H1 (cell line): ENCODE results near the gene ST3GAL2. TPM values are rescaled to one million over a fixed set of nuclear protein-coding genes. Genes with fewer than 3 reads are reported as not detected.
A peak's percentile ranks its signal among the peaks of the same experiment; 100 is the strongest.

Experiments used
- CTCF ChIA-PET: fragments of 300-600 bp; sonication (Branson Sonifier 250); formaldehyde crosslinking; loops from one replicate; lab custom pipeline; 2021; ENCODE audit not compliant: partially characterized antibody; lab: Charles Lee
- POLR2A ChIA-PET: fragments of 300-600 bp; sonication (Branson Sonifier 250); formaldehyde crosslinking; loops from one replicate; lab custom pipeline; 2021; ENCODE audit warnings: inconsistent platforms; ENCODE audit not compliant: partially characterized antibody; lab: Charles Lee
- DNase-seq, 2 experiments: peaks; one replicate each; pipeline versions ENCODE4 v3.0.0 to v3.0.0-alpha.2; 2010 to 2022; ENCODE audit warnings: low spot score in 2 of 2, low read depth in 1 of 2, mixed read lengths in 1 of 2
- FAIRE-seq: peaks from 2 replicates; lab custom pipeline; 2011; peaks lifted over from hg19 to GRCh38; lab: Jason Lieb, UNC
- H2AFZ ChIP-seq: 2 replicates; pipeline ENCODE4 v1.8.1; 2012; ENCODE audit warnings: low read length, inconsistent platforms
- H2AK5ac ChIP-seq: 2 replicates; pipeline ENCODE4 v1.6.1; 2013; ENCODE audit warnings: low read depth, low read length
- H2BK120ac ChIP-seq: replicated peaks from 2 replicates; pipeline ENCODE3; 2013; ENCODE audit warnings: low read depth, low read length, inconsistent platforms
- H2BK12ac ChIP-seq: 2 replicates; pipeline ENCODE4 v1.6.1; 2013; ENCODE audit warnings: low read depth, low read length
- H2BK15ac ChIP-seq: 2 replicates; pipeline ENCODE4 v1.6.1; 2013; ENCODE audit warnings: low read length
- H2BK20ac ChIP-seq: 2 replicates; pipeline ENCODE4 v1.6.1; 2013; ENCODE audit warnings: low read length
- H2BK5ac ChIP-seq: 2 replicates; pipeline ENCODE4 v1.6.1; 2013; ENCODE audit warnings: low read depth, low read length
- H3K14ac ChIP-seq: 2 replicates; pipeline ENCODE4 v1.6.1; 2013; ENCODE audit warnings: inconsistent platforms; ENCODE audit not compliant: insufficient read length
- H3K18ac ChIP-seq: 2 replicates; pipeline ENCODE4 v1.6.1; 2013; ENCODE audit warnings: low read length; ENCODE audit errors: extremely low read depth
- H3K23ac ChIP-seq: 2 replicates; pipeline ENCODE4 v1.6.1; 2013; ENCODE audit warnings: inconsistent platforms; ENCODE audit not compliant: insufficient read length
- H3K23me2 ChIP-seq: 2 replicates; pipeline ENCODE4 v1.6.1; 2013; ENCODE audit warnings: low read depth, low read length
- H3K27ac ChIP-seq: 2 replicates; pipeline ENCODE4 v1.6.1; 2011; ENCODE audit warnings: low read depth, low read length, inconsistent platforms
- H3K27me3 ChIP-seq, 4 experiments: replicated peaks in 1 of 4; 1 replicate in 1 of 4; 2 replicates in 3 of 4; pipeline versions ENCODE4 v1.6.1 to v1.8.1; 2011 to 2013; ENCODE audit warnings: low read length in 3 of 4, mild to moderate bottlenecking in 3 of 4, inconsistent platforms in 2 of 4, mixed read lengths in 2 of 4, moderate library complexity in 1 of 4; ENCODE audit not compliant: control insufficient read depth in 3 of 4, insufficient read depth in 3 of 4; ENCODE audit errors: extremely low read depth in 1 of 4
- H3K36me3 ChIP-seq, 4 experiments: 2 replicates each; pipeline versions ENCODE4 v1.6.1 to v1.8.1; 2011 to 2013; ENCODE audit warnings: mild to moderate bottlenecking in 4 of 4, low read length in 3 of 4, moderate library complexity in 2 of 4, control low read depth in 1 of 4, inconsistent platforms in 1 of 4; ENCODE audit not compliant: insufficient read depth in 4 of 4, control insufficient read depth in 2 of 4
- H3K4ac ChIP-seq: replicated peaks from 2 replicates; pipeline ENCODE3; 2013; ENCODE audit warnings: low read length, low read depth, mixed read lengths, inconsistent platforms; ENCODE audit not compliant: insufficient read length
- H3K4me1 ChIP-seq, 4 experiments: replicated peaks in 1 of 4; 1 replicate in 1 of 4; 2 replicates in 3 of 4; pipeline versions ENCODE4 v1.6.1 to v1.8.1; 2011 to 2013; ENCODE audit warnings: low read length in 3 of 4, inconsistent platforms in 2 of 4, mixed read lengths in 1 of 4; ENCODE audit not compliant: insufficient read depth in 4 of 4, control insufficient read depth in 3 of 4
- H3K4me2 ChIP-seq, 2 experiments: 2 replicates each; pipeline versions ENCODE4 v1.6.1 to v1.8.1; 2011 to 2013; ENCODE audit warnings: low read depth in 2 of 2, low read length in 2 of 2, control low read depth in 1 of 2, inconsistent platforms in 1 of 2, mild to moderate bottlenecking in 1 of 2; ENCODE audit not compliant: insufficient read depth in 1 of 2
- H3K4me3 ChIP-seq, 4 experiments: fragments of 200-600, 300-600 bp in 1 of 4; sonication (generic), shearing (Covaris generic), sonication (Bioruptor Twin) in 1 of 4; 2 replicates each; pipeline versions ENCODE4 v1.5.1 to v1.8.1; 2011 to 2016; ENCODE audit warnings: low read length in 4 of 4, low read depth in 3 of 4, control low read depth in 2 of 4, inconsistent platforms in 2 of 4, mild to moderate bottlenecking in 2 of 4, mixed read lengths in 1 of 4, moderate library complexity in 1 of 4; ENCODE audit not compliant: insufficient read depth in 2 of 4; ENCODE audit errors: extremely low read depth in 1 of 4
- H3K56ac ChIP-seq: replicated peaks from 2 replicates; pipeline ENCODE3; 2013; ENCODE audit warnings: low read depth, mild to moderate bottlenecking, mixed read lengths, low read length, inconsistent platforms; ENCODE audit not compliant: insufficient read length
- H3K79me1 ChIP-seq: 2 replicates; pipeline ENCODE4 v1.6.1; 2013; ENCODE audit warnings: low read depth, low read length, control low read depth
- H3K79me2 ChIP-seq, 2 experiments: 2 replicates each; pipeline versions ENCODE4 v1.6.1 to v1.8.1; 2012 to 2013; ENCODE audit warnings: low read length in 2 of 2, mild to moderate bottlenecking in 2 of 2, inconsistent platforms in 1 of 2; ENCODE audit not compliant: insufficient read depth in 2 of 2, control insufficient read depth in 1 of 2
- H3K9ac ChIP-seq, 4 experiments: replicated peaks in 1 of 4; 1 replicate in 1 of 4; 2 replicates in 3 of 4; pipeline versions ENCODE4 v1.6.1 to v1.8.1; 2011 to 2013; ENCODE audit warnings: low read depth in 3 of 4, low read length in 3 of 4, control low read depth in 2 of 4, mild to moderate bottlenecking in 2 of 4, moderate library complexity in 2 of 4, inconsistent platforms in 1 of 4; ENCODE audit errors: extremely low read depth in 1 of 4
- H3K9me3 ChIP-seq, 2 experiments: 2 replicates each; pipeline versions ENCODE4 v1.6.1 to v1.8.1; 2012 to 2013; ENCODE audit warnings: mild to moderate bottlenecking in 2 of 2, moderate library complexity in 2 of 2, control low read depth in 1 of 2, inconsistent platforms in 1 of 2, low read depth in 1 of 2, low read length in 1 of 2, mixed read lengths in 1 of 2; ENCODE audit not compliant: insufficient read depth in 2 of 2
- H4K20me1 ChIP-seq, 2 experiments: replicated peaks in 1 of 2; 2 replicates each; pipeline versions ENCODE3 to v1.8.1; 2011 to 2013; ENCODE audit warnings: inconsistent platforms in 2 of 2, low read length in 2 of 2, mild to moderate bottlenecking in 1 of 2; ENCODE audit not compliant: insufficient read depth in 2 of 2, control insufficient read depth in 1 of 2
- H4K5ac ChIP-seq: 2 replicates; pipeline ENCODE4 v1.6.1; 2013; ENCODE audit warnings: low read length, low read depth, mixed read lengths, inconsistent platforms; ENCODE audit not compliant: insufficient read length
- H4K8ac ChIP-seq: 2 replicates; pipeline ENCODE4 v1.8.0; 2013; ENCODE audit warnings: mild to moderate bottlenecking, moderate library complexity, low read length, inconsistent platforms; ENCODE audit not compliant: insufficient read depth; ENCODE audit errors: extremely low read depth
- H4K91ac ChIP-seq: replicated peaks from 2 replicates; pipeline ENCODE3; 2013; ENCODE audit warnings: low read length, mixed read lengths, inconsistent platforms; ENCODE audit not compliant: insufficient read length
- BACH1 ChIP-seq: IDR thresholded peaks from 2 replicates; pipeline ENCODE4 v1.6.1; 2012; ENCODE audit warnings: low read length, improper control_type of control experiment
- BRCA1 ChIP-seq: IDR thresholded peaks from 2 replicates; pipeline ENCODE4 v1.6.1; 2012; ENCODE audit warnings: low read depth, low read length, improper control_type of control experiment
- CEBPB ChIP-seq: IDR thresholded peaks from 2 replicates; pipeline ENCODE4 v1.6.1; 2012; ENCODE audit warnings: low read depth, low read length
- E2F6 ChIP-seq: IDR thresholded peaks from 2 replicates; pipeline ENCODE4 v1.6.1; 2012; ENCODE audit warnings: inconsistent platforms
- EGR1 ChIP-seq: IDR thresholded peaks from 2 replicates; pipeline ENCODE4 v1.6.1; 2011; ENCODE audit warnings: low read depth, low read length, borderline replicate concordance
- GABPA ChIP-seq: IDR thresholded peaks from 2 replicates; pipeline ENCODE4 v1.6.1; 2011; ENCODE audit warnings: mild to moderate bottlenecking, low read length, moderate library complexity, borderline replicate concordance; ENCODE audit not compliant: insufficient read depth
- GTF2F1 ChIP-seq: IDR thresholded peaks from 2 replicates; pipeline ENCODE4 v1.6.1; 2012; ENCODE audit warnings: low read depth, low read length, improper control_type of control experiment, borderline replicate concordance
- JUN ChIP-seq: IDR thresholded peaks from 2 replicates; pipeline ENCODE4 v1.6.1; 2011; ENCODE audit warnings: low read depth, mild to moderate bottlenecking, improper control_type of control experiment, low read length
- MAX ChIP-seq: IDR thresholded peaks from 2 replicates; pipeline ENCODE4 v1.6.1; 2012; ENCODE audit warnings: inconsistent platforms
- SIX5 ChIP-seq: IDR thresholded peaks from 2 replicates; pipeline ENCODE4 v1.6.1; 2011; ENCODE audit warnings: mild to moderate bottlenecking, low read depth, low read length
- TAF1 ChIP-seq: IDR thresholded peaks from 2 replicates; pipeline ENCODE4 v1.6.1; 2011; ENCODE audit warnings: mild to moderate bottlenecking, low read depth, low read length
- TBP ChIP-seq: IDR thresholded peaks from 2 replicates; pipeline ENCODE4 v1.6.1; 2011; ENCODE audit warnings: low read depth, low read length, improper control_type of control experiment
- WGBS, 2 experiments: shearing (Covaris generic) in 1 of 2; methylation state at CpG; one replicate each; pipeline versions ENCODE4 v1.1.6 to v1.1.7; 2013 to 2015; ENCODE audit warnings: low lambda C conversion rate in 2 of 2, mixed read lengths in 2 of 2, inconsistent platforms in 1 of 2, low coverage in 1 of 2, missing lambda C conversion rate in 1 of 2; ENCODE audit not compliant: insufficient replicate concordance in 2 of 2, insufficient coverage in 1 of 2, insufficient read length in 1 of 2; ENCODE audit errors: extremely low coverage in 1 of 2, missing lambda C conversion rate in 1 of 2; 5-methylcytosine and 5-hydroxymethylcytosine counted together
- polyA plus RNA-seq, 7 experiments: library from polyadenylated mRNA; depleted of rRNA in 3 of 7; stranded (reverse) in 5 of 7; unstranded in 2 of 7; fragments of >200 nt in 5 of 7; fragments of 200-250 nt in 2 of 7; gene quantifications; 1 replicate in 5 of 7; 2 replicates in 1 of 7; 4 replicates in 1 of 7; pipeline versions ENCODE4 v1.2.1 to v1.2.3, GENCODE V29; 2011 to 2013; ENCODE audit warnings: missing spikeins in 2 of 7, mixed read lengths in 2 of 7
- total RNA-seq: library from RNA; stranded (reverse); fragmentation: NEBNext Ultra II Directional; extraction: Animal tissue kit (Norgen Biotek cat#: 25700); gene quantifications from 2 replicates; pipeline ENCODE4 v1.2.1, GENCODE V29; 2021

ST3GAL2 gene
- total and polyA plus RNA-seq, 2 of the 8 experiments (the other 6 are each of a cell fraction or from before 2014, with no cell fraction given), result 14.4 to 39.7 TPM

- H3K4ac ChIP-seq, result no peak overlapping the region
- no peak overlapping the region for H2BK5ac ChIP-seq
- H3K4me2 ChIP-seq, result peak overlapping the region; percentile 90 to 94
- peak overlapping the region; percentile 92; the same call in 1 of the 2 replicates for H2BK15ac ChIP-seq
- peaks cover 5 to 23% (median 15%) of the 10 kb centered on the region in 4 experiments for H3K4me1 ChIP-seq
- H3K14ac ChIP-seq, result no peak overlapping the region
- ChIA-PET CTCF (interaction anchor here (0.6 to 4.2 kb wide), 7 partner anchors 9 to 46 kb away, joined by 3 to 37 read pairs (median 4); partner anchors contain the start of gene FCSK), POLR2A (interaction anchor here (0.7 to 3.6 kb wide), 7 partner anchors 12 to 94 kb away, joined by 3 to 22 read pairs (median 4); partner anchors contain the start of genes DDX19A and FCSK)
- H2BK20ac ChIP-seq, result no peak overlapping the region
- H3K9me3 ChIP-seq, result no peaks in the 10 kb centered on the region
- no peak overlapping the region for H3K56ac ChIP-seq
- peak overlapping the region in 3 of 4 experiments; percentile 76 to 92 (median 78); a peak in 5 of 8 replicates for H3K4me3 ChIP-seq
- H3K36me3 ChIP-seq, result no peaks in the 10 kb centered on the region
- no peak overlapping the region for H2BK120ac ChIP-seq
- H3K23me2 ChIP-seq, result peaks cover 11% of the 10 kb centered on the region
- no peak overlapping the region for H4K91ac ChIP-seq
- no peak overlapping the region for H3K23ac ChIP-seq
- H3K79me1 ChIP-seq, result 0 out of 2 replicates have a peak, but pooled peaks cover 7% of the 10 kb centered on the region
- no peak overlapping the region; the same call in 1 of the 2 replicates for H3K18ac ChIP-seq
- H4K5ac ChIP-seq, result no peak overlapping the region
- FAIRE-seq (no peak), DNase-seq (no peak)
- H2AFZ ChIP-seq, result 0 out of 2 replicates have a peak overlapping the region, but pooled peaks have one; percentile 95
- no peaks in the 10 kb centered on the region for H4K20me1 ChIP-seq
- H3K9ac ChIP-seq, result peak overlapping the region in 1 of 4 experiments; percentile 31; a peak in 1 of 7 replicates
- whole genome bisulfite sequencing, 2 experiments, result 88% methylated on average over 11 of the region's 11 CpGs; no CpG with 5 or more reads in 1 of the 2 experiments
- no peak overlapping the region for H3K27ac ChIP-seq
- 0 out of 2 replicates have a peak overlapping the region, but pooled peaks have one; percentile 75 for H2BK12ac ChIP-seq
- H3K79me2 ChIP-seq, result peaks cover 0 to 24% of the 10 kb centered on the region in 2 experiments; a peak in 2 of 4 replicates
- H2AK5ac ChIP-seq, result no peak overlapping the region; the same call in 1 of the 2 replicates
- no peak overlapping the region for H4K8ac ChIP-seq
- H3K27me3 ChIP-seq, result no peaks in the 10 kb centered on the region
- TF ChIP-seq GTF2F1 (no peak), MAX (no peak), GABPA (no peak), BACH1 (no peak), BRCA1 (no peak), EGR1 (no peak), TBP (no peak), TAF1 (no peak), JUN (no peak), SIX5 (no peak), E2F6 (no peak), CEBPB (no peak)
These were observed 1.3 kb upstream of the ST3GAL2 start for GRCh38 chr16:70440009-70440692.
